Mononuclear cell (primary cell): ENCODE measurements around the gene OSBPL2. TPM values are rescaled to one million over a fixed set of nuclear protein-coding genes. Genes with fewer than 3 reads are reported as not detected.

ENCODE experiments used
- H3K27me3 ChIP-seq: 2 replicates; pipeline ENCODE4 v1.6.0; 2011; ENCODE audit warnings: low read length, control low read depth; ENCODE audit not compliant: insufficient read depth
- H3K4me1 ChIP-seq: 2 replicates; pipeline ENCODE4 v1.5.1; 2011; ENCODE audit warnings: mild to moderate bottlenecking, low read length, control low read depth; ENCODE audit not compliant: insufficient read depth
- H3K4me3 ChIP-seq: 2 replicates; pipeline ENCODE4 v1.5.1; 2011; ENCODE audit warnings: mild to moderate bottlenecking, low read length, moderate library complexity
- H3K9me3 ChIP-seq: 2 replicates; pipeline ENCODE4 v1.5.1; 2011; ENCODE audit warnings: low read depth, mild to moderate bottlenecking, control low read depth, low read length
- total RNA-seq: library from RNA; depleted of rRNA; stranded (reverse); fragments of >200 nt; gene quantifications from one replicate; pipeline ENCODE4 v1.2.3, GENCODE V29; 2012

OSBPL2 gene
- total RNA-seq, 1 donor: 36.0 TPM

DNA sequence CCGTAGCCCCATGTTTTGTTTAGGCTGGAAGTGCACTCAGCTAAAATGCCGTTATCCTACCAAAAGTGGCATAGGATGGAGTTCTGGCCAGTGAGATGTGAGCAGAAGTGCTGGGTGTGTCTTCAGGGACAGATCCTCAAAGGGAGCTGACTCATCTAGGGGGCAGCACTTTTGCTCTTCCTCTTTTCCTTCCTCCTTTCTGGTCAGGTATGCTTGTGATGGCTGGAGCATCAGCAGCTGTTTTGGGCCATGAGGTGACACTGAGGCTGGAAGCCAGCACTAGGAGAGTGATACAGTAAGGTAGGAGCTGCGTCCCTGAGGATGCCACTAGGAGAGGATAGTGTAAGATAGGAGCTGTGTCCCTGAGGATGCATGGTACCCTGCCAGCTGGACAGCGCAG is 4.6 kb upstream of the OSBPL2 start:
- H3K27me3 ChIP-seq: no peaks in the 10 kb centered on the region

DNA sequence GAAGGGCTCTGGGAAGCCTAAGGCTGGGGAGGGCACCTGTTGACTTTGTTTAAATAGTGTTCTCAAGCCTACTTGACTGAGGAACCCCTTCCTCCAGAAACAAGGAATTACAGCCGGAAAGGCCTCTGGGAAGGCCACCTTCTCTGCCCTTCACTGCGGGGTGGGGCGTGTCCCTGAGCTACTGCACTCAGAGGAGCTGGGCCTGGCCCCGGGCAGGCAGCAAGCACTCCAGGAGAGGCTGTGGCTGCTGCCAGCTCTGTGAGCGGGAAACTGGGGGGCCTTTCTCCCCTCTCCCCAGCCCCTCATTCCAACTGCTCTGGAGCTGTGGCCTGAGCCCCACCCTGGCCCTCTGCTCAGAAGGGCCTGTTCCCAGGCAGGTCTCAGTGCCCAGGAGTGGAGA is 4.0 kb upstream of the OSBPL2 start:
- peaks cover 12% of the 10 kb centered on the region for H3K4me1 ChIP-seq
- no peak overlapping the region for H3K4me3 ChIP-seq
- H3K27me3 ChIP-seq: no peaks in the 10 kb centered on the region
- H3K9me3 ChIP-seq: no peaks in the 10 kb centered on the region

More for the DNA sequence above, 4.6 kb upstream of the OSBPL2 start:
- peaks cover 7% of the 10 kb centered on the region for H3K4me1 ChIP-seq
- no peak overlapping the region for H3K4me3 ChIP-seq
- H3K9me3 ChIP-seq: no peaks in the 10 kb centered on the region

DNA sequence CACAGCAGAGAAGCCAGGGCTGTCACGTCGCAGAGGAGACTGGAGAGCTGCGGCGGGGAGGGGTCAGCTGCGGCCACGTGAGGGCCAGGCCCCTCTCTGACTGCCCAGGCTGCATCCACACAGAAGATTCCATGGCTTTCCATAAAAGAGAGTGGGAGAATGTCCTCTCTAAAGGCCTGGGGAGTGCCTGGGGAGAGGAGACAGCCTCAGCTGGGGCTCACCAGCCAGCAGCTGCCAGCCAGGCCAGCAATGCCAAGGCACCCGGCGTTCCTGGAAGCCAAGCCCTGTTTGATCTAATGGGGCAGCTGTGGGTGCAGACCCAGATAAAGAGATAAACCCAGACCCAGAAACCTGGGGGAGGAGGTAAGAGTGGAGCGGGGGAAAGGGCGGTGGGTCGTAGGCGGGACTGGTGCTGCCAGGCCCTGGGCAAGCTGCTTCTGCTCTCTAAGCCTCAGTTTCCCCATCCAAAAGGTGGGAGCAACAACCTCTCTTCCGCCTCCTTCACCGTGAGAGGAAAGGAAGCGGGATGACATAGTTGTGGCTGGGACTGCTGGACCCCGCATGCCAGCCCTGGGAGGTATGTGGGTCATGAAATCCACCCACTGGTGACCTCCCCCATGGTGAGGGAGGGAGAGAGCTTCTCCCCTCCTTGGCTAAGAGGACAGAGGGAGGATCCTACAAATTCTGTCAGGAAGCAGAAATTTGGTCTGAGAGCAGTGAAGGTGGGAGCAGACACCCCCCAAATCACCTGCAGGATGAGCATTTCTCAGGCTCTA is 3.1 kb upstream of the OSBPL2 start:
- Histone ChIP-seq H3K9me3 (no peaks in the 10 kb centered on the region), H3K27me3 (no peaks in the 10 kb centered on the region), H3K4me1 (peaks cover 20% of the 10 kb centered on the region), H3K4me3 (no peak overlapping the region)

DNA sequence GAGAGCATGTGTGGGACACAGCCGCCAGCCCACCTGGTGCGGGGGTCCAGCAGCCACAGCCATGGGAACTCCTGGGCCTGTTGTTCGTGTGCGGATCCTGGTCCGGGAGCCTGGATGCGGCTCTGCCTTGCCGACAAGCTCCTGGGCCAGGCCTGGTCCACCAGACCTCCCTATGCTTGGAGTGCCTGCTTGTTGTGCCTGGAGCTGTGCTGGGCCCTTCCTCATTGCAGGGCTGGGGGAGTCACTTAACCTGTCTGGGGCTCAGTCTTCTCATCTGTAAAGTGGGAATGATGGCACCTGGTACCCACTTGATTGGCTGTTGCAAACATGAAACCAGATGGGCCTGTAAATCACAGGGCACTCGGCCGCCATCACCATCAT is 2.6 kb upstream of the OSBPL2 start:
- Histone ChIP-seq H3K9me3 (no peaks in the 10 kb centered on the region), H3K4me3 (no peak overlapping the region), H3K4me1 (peaks cover 26% of the 10 kb centered on the region), H3K27me3 (no peaks in the 10 kb centered on the region)

DNA sequence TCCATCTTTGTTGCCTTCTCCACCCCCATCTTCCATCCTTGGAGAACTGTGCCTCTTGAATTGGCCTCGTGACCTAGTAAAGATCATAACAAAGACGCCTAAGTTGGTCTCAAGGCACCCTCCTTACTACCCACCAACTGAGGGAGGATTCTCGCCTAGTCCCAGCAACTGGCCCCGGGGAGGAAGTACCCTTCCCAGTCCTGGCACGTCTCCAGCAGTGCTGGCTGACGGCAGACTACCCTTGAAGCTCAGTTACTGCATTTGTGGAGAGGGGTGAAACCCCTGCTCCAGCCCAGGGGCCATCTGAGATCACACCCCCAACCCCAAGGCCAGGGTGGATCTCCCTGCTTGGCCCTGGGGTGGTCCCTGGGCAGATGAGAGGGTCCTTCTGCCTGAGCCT is 2.1 kb upstream of the OSBPL2 start:
- Histone ChIP-seq H3K4me3 (no peak overlapping the region), H3K9me3 (no peaks in the 10 kb centered on the region), H3K4me1 (peaks cover 29% of the 10 kb centered on the region), H3K27me3 (no peaks in the 10 kb centered on the region)

DNA sequence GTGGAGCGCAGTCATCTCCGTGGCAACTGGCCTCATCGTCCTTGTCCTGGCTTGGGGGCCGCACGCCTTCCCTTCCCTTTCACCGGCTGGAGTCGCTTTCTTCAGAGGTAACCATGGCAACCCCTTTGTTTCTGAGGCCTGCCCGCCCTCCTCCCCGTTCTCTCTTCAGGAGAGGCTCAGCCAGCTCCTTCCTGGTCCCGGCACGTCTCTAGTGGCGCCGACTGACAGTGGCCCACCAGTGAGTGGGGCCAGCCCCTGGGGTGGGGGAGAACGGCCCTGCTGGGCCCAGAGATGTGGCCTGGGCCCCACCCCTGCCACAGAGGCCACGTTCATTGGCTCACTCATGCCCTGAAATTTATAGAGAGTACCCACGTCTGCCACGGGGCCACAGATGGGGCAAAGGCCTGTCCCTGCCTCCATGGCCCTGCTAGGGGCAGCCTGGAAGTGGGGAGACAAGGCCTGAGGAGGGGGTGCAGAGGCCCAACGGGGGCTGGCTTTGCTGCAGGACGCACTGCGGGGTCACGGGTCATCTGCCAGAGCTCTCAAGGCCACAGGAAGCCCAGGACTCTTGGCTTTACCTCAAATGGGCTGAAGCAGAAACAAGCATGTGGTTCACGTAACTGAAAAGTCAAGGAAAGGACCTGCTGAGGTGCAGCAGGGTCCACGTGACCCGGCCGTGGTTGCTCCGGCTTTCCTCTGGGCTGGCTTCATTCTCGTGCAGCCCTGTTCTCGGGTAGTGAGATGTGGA is 1.4 kb upstream of the OSBPL2 start:
- no peaks in the 10 kb centered on the region for H3K27me3 ChIP-seq
- no peak overlapping the region for H3K4me3 ChIP-seq
- H3K4me1 ChIP-seq: peaks cover 37% of the 10 kb centered on the region
- H3K9me3 ChIP-seq: no peaks in the 10 kb centered on the region

DNA sequence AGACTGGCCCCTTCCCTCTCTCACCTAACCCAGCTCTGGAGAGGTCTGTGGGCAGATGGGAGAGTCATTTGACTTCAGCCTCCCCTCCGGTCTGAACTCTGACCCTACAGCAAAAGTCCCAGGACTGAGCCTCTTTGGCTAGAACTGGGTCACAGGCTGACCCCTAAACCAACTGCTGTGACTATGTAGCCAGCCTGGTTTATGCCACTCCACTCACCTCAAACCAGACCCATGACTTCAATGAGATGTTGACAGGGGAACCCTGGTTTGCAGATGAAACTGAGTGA is 864 bp upstream of the OSBPL2 start:
- no peak overlapping the region for H3K4me3 ChIP-seq
- no peaks in the 10 kb centered on the region for H3K27me3 ChIP-seq
- no peaks in the 10 kb centered on the region for H3K9me3 ChIP-seq
- peaks cover 40% of the 10 kb centered on the region for H3K4me1 ChIP-seq

DNA sequence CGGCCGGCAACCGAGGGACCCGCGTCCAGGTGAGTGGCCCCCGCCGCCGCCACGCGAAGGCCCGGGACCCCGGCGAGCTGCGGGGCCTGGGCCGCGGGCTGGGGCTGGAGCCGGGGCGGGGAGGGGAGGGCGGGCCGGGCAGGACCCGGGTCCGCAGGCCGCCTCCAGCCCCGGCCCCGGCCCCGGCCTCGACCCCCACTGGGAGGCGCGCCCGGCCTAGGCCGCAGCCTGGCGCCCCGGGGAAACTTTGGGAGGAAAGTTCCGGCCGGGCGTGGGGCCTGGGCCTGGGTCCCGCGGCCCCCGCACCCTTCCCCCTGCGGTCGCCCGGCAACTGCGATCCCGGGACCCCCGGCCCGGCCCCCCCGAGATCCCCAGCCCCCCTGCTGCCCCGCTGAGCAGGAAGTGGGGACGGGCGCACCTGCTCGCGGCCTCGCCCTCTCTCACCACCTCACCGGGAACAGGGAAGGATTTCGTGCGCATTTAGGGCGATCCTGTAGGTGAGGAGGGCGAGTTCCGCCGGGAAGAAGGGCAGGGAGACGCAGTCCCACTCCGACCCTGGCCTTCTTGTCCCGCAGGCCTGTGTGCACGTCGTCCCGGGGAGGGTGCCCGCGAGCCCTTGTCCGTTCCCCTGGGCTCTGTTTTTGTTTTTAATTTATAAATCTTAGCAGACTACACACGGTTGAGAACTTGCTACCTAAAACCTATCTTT is 402 bp downstream of the OSBPL2 start:
- Histone ChIP-seq H3K4me1 (peaks cover 46% of the 10 kb centered on the region), H3K4me3 (peak overlapping the region; percentile 48), H3K9me3 (no peaks in the 10 kb centered on the region)

DNA sequence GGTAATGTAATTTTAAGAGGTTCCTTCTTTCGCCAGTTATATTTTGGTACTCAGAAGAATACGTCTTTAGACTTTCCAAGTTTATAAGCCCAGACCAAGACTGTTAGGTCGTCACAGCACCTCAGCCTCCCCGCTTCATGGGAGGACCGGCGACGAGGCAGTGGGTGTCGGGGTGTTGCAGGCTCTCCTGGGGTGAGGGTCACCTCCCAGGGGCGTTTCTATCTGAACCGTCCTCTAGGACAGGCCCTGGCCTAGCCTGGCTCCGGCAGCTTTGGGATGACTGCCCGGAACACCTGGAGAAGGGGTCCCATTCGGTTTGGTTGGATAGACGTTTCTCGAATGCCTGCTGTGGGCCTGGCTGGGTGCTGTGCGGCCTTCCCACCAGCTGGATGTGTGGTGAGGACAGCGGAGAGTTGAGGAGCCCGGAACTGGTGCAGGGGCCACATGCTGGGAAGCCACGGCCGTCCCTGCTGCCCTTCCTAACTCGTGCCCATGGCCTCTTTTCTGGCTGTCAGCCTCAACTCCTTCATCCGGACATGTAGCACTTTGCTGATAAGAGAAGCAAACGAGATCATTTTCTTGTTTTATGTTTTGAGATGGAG is 1.1 kb downstream of the OSBPL2 start:
- Histone ChIP-seq H3K27me3 (no peaks in the 10 kb centered on the region), H3K4me1 (peaks cover 53% of the 10 kb centered on the region), H3K9me3 (no peaks in the 10 kb centered on the region), H3K4me3 (peak overlapping the region; percentile 48)

More for the DNA sequence above, 402 bp downstream of the OSBPL2 start:
- H3K27me3 ChIP-seq: no peaks in the 10 kb centered on the region

DNA sequence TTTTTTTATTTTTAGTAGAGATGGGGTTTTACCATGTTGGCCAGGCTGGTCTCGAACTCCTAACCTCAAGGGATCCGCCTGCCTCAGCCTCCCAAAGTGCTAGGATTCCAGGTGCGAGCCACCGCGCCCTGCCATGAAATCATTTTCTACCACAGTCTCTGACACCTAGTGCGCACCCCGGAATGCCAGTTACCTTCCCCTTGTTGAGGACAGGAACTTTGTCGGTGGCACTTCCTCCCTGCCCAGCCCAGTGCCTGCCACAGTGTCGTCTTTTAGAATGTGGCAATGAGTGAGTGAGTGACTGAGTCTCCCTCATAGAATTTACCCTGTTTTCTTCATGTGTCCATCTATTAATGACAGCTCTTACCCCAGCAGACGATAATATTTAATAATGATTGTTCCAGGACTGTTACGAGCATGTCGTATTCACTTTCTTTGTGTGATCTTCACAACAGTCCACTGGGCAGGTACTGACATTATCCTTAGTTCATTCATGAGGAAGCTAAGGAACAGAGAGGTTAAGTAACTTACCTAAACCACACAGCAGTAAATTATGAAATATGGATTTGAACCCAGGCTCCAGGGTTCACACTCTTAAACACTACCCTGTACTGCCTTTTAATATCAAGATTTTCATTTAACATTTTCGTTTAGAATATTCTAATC is 1.8 kb downstream of the OSBPL2 start:
- H3K4me3 ChIP-seq: no peak overlapping the region
- peaks cover 53% of the 10 kb centered on the region for H3K4me1 ChIP-seq
- H3K9me3 ChIP-seq: no peaks in the 10 kb centered on the region
- H3K27me3 ChIP-seq: no peaks in the 10 kb centered on the region

DNA sequence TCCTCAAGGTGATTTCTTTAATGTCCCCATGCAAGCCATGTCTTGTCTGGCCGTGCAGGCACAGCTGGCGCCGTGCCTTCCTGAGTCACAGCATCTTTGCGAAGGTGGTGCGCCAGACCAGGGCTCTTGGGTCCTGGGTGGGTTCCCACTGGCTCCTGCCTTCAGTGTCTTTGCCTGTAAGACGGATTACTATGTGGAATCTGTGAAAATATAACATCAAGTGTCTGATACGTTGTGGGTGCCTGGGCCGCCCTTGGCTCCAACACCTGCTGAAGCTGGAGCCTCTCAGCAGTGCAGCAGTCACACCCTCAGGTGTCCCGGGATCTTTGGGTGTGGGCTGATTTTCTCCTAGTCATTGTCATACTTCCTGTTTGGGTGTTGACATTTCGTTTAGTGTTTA is 3.2 kb downstream of the OSBPL2 start:
- H3K9me3 ChIP-seq: no peaks in the 10 kb centered on the region
- H3K4me3 ChIP-seq: no peak overlapping the region
- peaks cover 53% of the 10 kb centered on the region for H3K4me1 ChIP-seq
- H3K27me3 ChIP-seq: no peaks in the 10 kb centered on the region

DNA sequence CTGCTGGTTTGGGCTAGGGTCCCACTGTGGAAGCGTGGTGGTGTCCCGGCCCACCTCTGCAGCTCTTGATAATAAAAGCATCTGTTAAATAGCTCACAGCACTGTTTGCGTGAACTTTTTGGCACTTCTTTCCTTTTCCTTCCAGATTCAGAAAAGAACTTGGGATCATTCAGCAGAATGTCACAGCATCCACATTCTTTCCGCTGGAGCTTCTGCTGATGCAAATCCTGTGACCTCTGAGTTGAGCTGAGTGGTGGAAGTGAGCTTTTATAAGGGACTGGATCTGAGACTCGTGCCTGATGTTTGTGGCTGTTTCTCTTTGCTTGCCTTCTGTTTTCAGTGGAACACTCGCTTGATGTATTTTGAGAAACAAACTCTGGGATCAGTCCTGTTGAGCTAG is 3.9 kb downstream of the OSBPL2 start:
- H3K4me1 ChIP-seq: peaks cover 53% of the 10 kb centered on the region
- H3K27me3 ChIP-seq: no peaks in the 10 kb centered on the region
- no peak overlapping the region for H3K4me3 ChIP-seq
- H3K9me3 ChIP-seq: no peaks in the 10 kb centered on the region

DNA sequence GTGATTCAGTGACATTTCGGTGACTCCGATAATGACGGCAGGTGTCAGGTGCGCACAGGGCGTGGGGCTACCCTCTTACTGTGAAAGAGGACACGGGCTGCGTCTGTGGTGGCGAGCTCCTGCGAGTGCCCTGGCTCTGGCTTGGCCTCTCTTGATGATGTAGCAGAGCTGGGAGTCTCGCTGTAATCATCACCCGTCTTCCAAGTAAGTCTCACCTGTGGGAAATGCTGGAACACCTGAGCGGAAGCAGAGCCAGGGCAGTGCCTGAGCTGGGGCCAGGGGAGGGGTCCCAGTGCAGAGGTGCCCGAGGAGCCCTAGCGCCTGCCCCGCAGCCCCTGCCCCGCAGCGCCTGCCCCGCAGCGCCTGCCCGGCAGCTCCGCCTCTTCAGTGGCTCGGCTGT is 4.8 kb downstream of the OSBPL2 start:
- Histone ChIP-seq H3K4me1 (peaks cover 46% of the 10 kb centered on the region), H3K9me3 (no peaks in the 10 kb centered on the region), H3K4me3 (no peak overlapping the region), H3K27me3 (no peaks in the 10 kb centered on the region)

DNA sequence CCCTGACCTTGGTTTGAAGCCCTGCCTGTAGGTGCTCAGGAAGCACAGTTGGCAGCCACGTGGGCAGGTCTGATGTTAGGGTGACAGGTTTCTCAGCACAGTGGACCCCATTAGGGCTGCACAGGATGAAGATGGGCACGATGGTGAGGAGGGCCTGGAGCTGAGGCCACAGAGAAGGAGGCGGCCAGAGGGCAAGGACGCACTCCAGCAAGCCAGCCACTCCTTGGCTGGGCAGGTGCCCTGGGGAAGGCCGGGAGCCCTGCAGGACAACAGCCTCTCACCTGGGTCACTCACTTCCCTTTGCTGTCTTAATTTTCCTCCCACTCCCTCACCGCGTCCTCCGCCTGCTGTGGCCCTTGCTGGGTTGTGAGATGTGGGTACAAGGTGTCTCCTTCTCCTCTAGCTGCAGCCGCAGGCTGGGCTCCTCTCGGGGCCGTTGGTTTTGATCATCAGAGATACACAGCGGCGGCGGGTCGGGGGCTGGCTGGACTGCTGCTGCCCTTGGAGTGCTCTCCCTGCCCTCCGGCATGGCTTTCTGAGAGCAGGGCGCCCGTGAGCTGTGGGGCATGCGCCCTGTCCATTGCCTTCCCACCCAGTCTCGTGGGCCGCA is 5.7 kb downstream of the OSBPL2 start:
- peaks cover 44% of the 10 kb centered on the region for H3K4me1 ChIP-seq
- no peak overlapping the region for H3K4me3 ChIP-seq
- no peaks in the 10 kb centered on the region for H3K9me3 ChIP-seq
- no peaks in the 10 kb centered on the region for H3K27me3 ChIP-seq
